Omental fat pad (tissue), 4 donors: Measurements from ENCODE around the gene MAOB. TPM values are rescaled to one million over a fixed set of nuclear protein-coding genes. Genes with fewer than 3 reads are reported as not detected.
"Not testable (repeated sequence)": the region's sequence is repeated elsewhere in the genome, so short reads cannot be mapped to it uniquely, and the experiment has no call there.

Source experiments
- ATAC-seq: fragments of 150-250 bp; one replicate; pipeline ENCODE4 v1.9.1; 2016; ENCODE audit warnings: mild to moderate bottlenecking, moderate library complexity; ENCODE audit not compliant: low FRiP score
- DNase-seq: peaks from one replicate; pipeline ENCODE4 v3.0.0-alpha.2; 2019; ENCODE audit warnings: low spot score
- CTCF ChIP-seq, 3 donors: fragments of 450-650 bp; IDR thresholded peaks; one replicate each; pipeline ENCODE4 v1.5.1; 2016 to 2017; ENCODE audit warnings: antibody characterized with exemption in 3 of 3, mild to moderate bottlenecking in 3 of 3, moderate library complexity in 2 of 3
- total RNA-seq, 4 donors: library from RNA; depleted of rRNA; stranded (reverse); fragments of >200 nt; gene quantifications; one replicate each; pipeline ENCODE4 v1.1.0, GENCODE V29; 2016

Gene MAOB
- total RNA-seq = 10 to 100 TPM; 15.8 to 93.2 (median 52.3) TPM

- DNase-seq (no peak), ATAC-seq (peak; percentile 63)
- TF ChIP-seq CTCF (IDR thresholded peaks at IDR 0.05) = no peak
These were observed at the start of gene MAOB for GRCh38 chrX:43882294-43882681. Gene MAOB, minus strand, starts transcription at chrX:43882450. Its CDS starts 151 bp downstream, at chrX:43882299.

GRCh38 chrX:43922032-43922431, 39.8 kb upstream of the MAOB start:
- not testable (repeated sequence) for DNase-seq

GRCh38 chrX:43910772-43911171, 28.5 kb upstream of the MAOB start:
- ATAC-seq, DNase-seq: not testable (repeated sequence)

More at GRCh38 chrX:43922032-43922431, 39.8 kb upstream of the MAOB start:
- ATAC-seq = not testable (repeated sequence)

GRCh38 chrX:43910012-43910411, 27.8 kb upstream of the MAOB start:
- ATAC-seq (no peak), DNase-seq (no peak)
- TF ChIP-seq CTCF (IDR thresholded peaks at IDR 0.05) = no peak

GRCh38 chrX:43909141-43909540, 26.9 kb upstream of the MAOB start:
- ATAC-seq = no peak
- DNase-seq = no peak
- no peak for TF ChIP-seq CTCF (IDR thresholded peaks at IDR 0.05)

- ATAC-seq (no peak), DNase-seq (no peak)
- no peak for TF ChIP-seq CTCF (IDR thresholded peaks at IDR 0.05)
These were observed 17.9 kb upstream of the MAOB start for GRCh38 chrX:43899878-43900815.

- ATAC-seq (no peak), DNase-seq (no peak)
- no peak for TF ChIP-seq CTCF (IDR thresholded peaks at IDR 0.05)
These were observed 16.3 kb upstream of the MAOB start for GRCh38 chrX:43898406-43899035.

- no peak for DNase-seq
- ATAC-seq = no peak
- TF ChIP-seq CTCF (IDR thresholded peaks at IDR 0.05) = no peak
These were observed 15.0 kb upstream of the MAOB start for GRCh38 chrX:43897290-43897689.
